ENCODE data around the gene SOX18. TPM values are rescaled to one million over a fixed set of nuclear protein-coding genes. Genes with fewer than 3 reads are reported as not detected.

Gene SOX18
- total RNA-seq, 4 donors from 2014 or later: 0.79 to 8.7 (median 3.3) TPM

- no peak overlapping the region for H3K4me3 ChIP-seq
- 91% methylated on average over 19 of the region's 19 CpGs for WGBS
- peaks cover 78% of the 10 kb centered on the region for H3K36me3 ChIP-seq
- TF ChIP-seq EP300 (IDR thresholded peaks at IDR 0.05): no peak
- TF ChIP-seq POLR2AphosphoS5 (IDR thresholded peaks at IDR 0.05): no peak
- no peak for TF ChIP-seq CTCF (IDR thresholded peaks at IDR 0.05)
- no peak for TF ChIP-seq POLR2A (IDR thresholded peaks at IDR 0.05)
- H3K27me3 ChIP-seq: no peaks in the 10 kb centered on the region
- no peaks in the 10 kb centered on the region for H3K4me1 ChIP-seq
- no peak for DNase-seq (ENCODE audit: low spot score in 2 of 2)
- H3K9me3 ChIP-seq: no peaks in the 10 kb centered on the region
- H3K27ac ChIP-seq: no peak overlapping the region
Observed at GRCh38 chr20:64031822-64032314, 17.6 kb downstream of the SOX18 start.

- Histone ChIP-seq H3K9me3 (no peaks in the 10 kb centered on the region), H3K27ac (no peak overlapping the region), H3K36me3 (peaks cover 91% of the 10 kb centered on the region), H3K4me1 (no peaks in the 10 kb centered on the region), H3K27me3 (no peaks in the 10 kb centered on the region), H3K4me3 (no peak overlapping the region)
- DNase-seq (ENCODE audit: low spot score in 2 of 2): no peak
- 83% methylated on average over 19 of the region's 20 CpGs for WGBS
- TF ChIP-seq CTCF (IDR thresholded peaks at IDR 0.05): no peak
- no peak for TF ChIP-seq EP300 (IDR thresholded peaks at IDR 0.05)
- TF ChIP-seq POLR2A (IDR thresholded peaks at IDR 0.05): no peak
- no peak for TF ChIP-seq POLR2AphosphoS5 (IDR thresholded peaks at IDR 0.05)
Observed at GRCh38 chr20:64030371-64031134, 18.9 kb downstream of the SOX18 start.

- no peaks in the 10 kb centered on the region for H3K9me3 ChIP-seq
- WGBS: 94% methylated on average over 2 of the region's 38 CpGs
- H3K36me3 ChIP-seq: peaks cover 96% of the 10 kb centered on the region
- no peak for TF ChIP-seq EP300 (IDR thresholded peaks at IDR 0.05)
- no peak overlapping the region for H3K4me3 ChIP-seq
- no peaks in the 10 kb centered on the region for H3K27me3 ChIP-seq
- no peaks in the 10 kb centered on the region for H3K4me1 ChIP-seq
- no peak for DNase-seq (ENCODE audit: low spot score in 2 of 2)
- no peak overlapping the region for H3K27ac ChIP-seq
Observed at GRCh38 chr20:64029293-64030117, 19.9 kb downstream of the SOX18 start.

GRCh38 chr20:64027981-64028685 lies 21.3 kb downstream of the SOX18 start:
- Histone ChIP-seq H3K4me3 (no peak overlapping the region), H3K27me3 (no peaks in the 10 kb centered on the region), H3K27ac (no peak overlapping the region), H3K9me3 (no peaks in the 10 kb centered on the region), H3K36me3 (peaks cover 100% of the 10 kb centered on the region), H3K4me1 (no peaks in the 10 kb centered on the region)
- no peak for TF ChIP-seq CTCF (IDR thresholded peaks at IDR 0.05)
- TF ChIP-seq EP300 (IDR thresholded peaks at IDR 0.05): no peak
- TF ChIP-seq POLR2A (IDR thresholded peaks at IDR 0.05): no peak
- TF ChIP-seq POLR2AphosphoS5 (IDR thresholded peaks at IDR 0.05): no peak
- WGBS: 93% methylated on average over 14 of the region's 24 CpGs
- DNase-seq (ENCODE audit: low spot score in 2 of 2): no peak

- Histone ChIP-seq H3K9me3 (no peaks in the 10 kb centered on the region), H3K36me3 (peaks cover 100% of the 10 kb centered on the region), H3K4me1 (no peaks in the 10 kb centered on the region), H3K4me3 (no peak overlapping the region), H3K27me3 (no peaks in the 10 kb centered on the region), H3K27ac (no peak overlapping the region)
- TF ChIP-seq POLR2A (IDR thresholded peaks at IDR 0.05): no peak
- no peak for DNase-seq (ENCODE audit: low spot score in 2 of 2)
- WGBS: 86% methylated on average over 16 of the region's 29 CpGs
Observed at GRCh38 chr20:64025826-64026412, 23.5 kb downstream of the SOX18 start.
